Measurements from ENCODE around the gene INO80D.

DNA sequence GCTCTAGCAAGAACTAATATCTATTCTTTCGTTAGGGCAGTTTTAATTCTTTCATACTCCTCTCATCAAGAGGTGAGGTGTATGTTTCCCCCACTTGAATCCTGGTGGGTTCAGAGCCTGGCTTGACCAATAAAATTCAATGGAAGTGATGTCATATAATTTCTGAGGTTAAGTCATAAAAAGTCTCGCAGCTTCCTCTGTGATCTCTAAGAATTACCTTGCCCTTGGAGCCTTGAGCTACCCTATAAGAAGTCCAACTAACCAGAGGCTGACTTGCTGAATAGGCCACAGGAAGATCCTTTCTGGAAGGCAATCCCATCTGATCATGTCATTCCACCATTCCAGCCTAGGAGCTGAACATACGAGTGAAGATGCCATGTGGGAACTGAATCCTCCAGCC lies 26.1 kb upstream of the INO80D start:
- TF ChIP-seq, protein P1, sequence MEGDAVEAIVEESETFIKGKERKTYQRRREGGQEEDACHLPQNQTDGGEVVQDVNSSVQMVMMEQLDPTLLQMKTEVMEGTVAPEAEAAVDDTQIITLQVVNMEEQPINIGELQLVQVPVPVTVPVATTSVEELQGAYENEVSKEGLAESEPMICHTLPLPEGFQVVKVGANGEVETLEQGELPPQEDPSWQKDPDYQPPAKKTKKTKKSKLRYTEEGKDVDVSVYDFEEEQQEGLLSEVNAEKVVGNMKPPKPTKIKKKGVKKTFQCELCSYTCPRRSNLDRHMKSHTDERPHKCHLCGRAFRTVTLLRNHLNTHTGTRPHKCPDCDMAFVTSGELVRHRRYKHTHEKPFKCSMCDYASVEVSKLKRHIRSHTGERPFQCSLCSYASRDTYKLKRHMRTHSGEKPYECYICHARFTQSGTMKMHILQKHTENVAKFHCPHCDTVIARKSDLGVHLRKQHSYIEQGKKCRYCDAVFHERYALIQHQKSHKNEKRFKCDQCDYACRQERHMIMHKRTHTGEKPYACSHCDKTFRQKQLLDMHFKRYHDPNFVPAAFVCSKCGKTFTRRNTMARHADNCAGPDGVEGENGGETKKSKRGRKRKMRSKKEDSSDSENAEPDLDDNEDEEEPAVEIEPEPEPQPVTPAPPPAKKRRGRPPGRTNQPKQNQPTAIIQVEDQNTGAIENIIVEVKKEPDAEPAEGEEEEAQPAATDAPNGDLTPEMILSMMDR (IDR thresholded peaks at IDR 0.05 in 4 of 5, conservative IDR thresholded peaks at IDR 0.05 in 1 of 5): no peak
- TF ChIP-seq POLR2A (IDR thresholded peaks at IDR 0.05): no peak
